Breast epithelium (tissue), 3 donors: ENCODE measurements around the gene ATP9A.

ENCODE experiments used
- POLR2A ChIP-seq: fragments of 450-650 bp; IDR thresholded peaks from one replicate; pipeline ENCODE4 v1.6.1; 2016; ENCODE audit warnings: antibody characterized with exemption, mild to moderate bottlenecking, moderate library complexity
- POLR2AphosphoS5 ChIP-seq, 3 donors: sonication (generic); formaldehyde crosslinking; IDR thresholded peaks; one replicate each; pipeline ENCODE4 v1.6.1; 2017; ENCODE audit warnings: antibody characterized with exemption in 3 of 3
- TF ChIP-seq, protein P1 (sequence below), 3 donors: fragments of 450-650 bp; IDR thresholded peaks; one replicate each; pipeline ENCODE4 v1.5.1; 2016 to 2017; ENCODE audit warnings: antibody characterized with exemption in 3 of 3, mild to moderate bottlenecking in 3 of 3, moderate library complexity in 3 of 3

DNA sequence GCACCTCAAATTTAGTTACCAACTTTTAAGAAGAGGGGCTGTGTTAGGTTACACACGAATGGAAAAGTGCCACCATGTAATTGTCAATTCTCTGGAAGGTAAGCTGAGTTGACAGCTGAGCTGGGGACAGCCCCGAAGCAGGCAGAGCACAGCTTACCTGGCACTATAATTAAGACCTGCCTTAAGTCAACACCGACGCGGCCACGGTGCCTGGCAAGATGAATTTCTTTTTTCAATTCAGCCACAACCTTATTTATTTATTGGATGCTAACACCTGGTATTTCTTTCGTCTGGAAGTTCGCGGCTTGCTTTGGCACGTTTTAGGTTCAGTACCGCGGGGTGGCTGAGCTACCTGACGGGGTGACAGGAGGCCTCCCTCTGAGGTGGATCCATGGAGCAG lies 185.1 kb downstream of the ATP9A start:
- TF ChIP-seq POLR2AphosphoS5 (IDR thresholded peaks at IDR 0.05) (no peak), POLR2A (no peak)
- TF ChIP-seq, protein P1, sequence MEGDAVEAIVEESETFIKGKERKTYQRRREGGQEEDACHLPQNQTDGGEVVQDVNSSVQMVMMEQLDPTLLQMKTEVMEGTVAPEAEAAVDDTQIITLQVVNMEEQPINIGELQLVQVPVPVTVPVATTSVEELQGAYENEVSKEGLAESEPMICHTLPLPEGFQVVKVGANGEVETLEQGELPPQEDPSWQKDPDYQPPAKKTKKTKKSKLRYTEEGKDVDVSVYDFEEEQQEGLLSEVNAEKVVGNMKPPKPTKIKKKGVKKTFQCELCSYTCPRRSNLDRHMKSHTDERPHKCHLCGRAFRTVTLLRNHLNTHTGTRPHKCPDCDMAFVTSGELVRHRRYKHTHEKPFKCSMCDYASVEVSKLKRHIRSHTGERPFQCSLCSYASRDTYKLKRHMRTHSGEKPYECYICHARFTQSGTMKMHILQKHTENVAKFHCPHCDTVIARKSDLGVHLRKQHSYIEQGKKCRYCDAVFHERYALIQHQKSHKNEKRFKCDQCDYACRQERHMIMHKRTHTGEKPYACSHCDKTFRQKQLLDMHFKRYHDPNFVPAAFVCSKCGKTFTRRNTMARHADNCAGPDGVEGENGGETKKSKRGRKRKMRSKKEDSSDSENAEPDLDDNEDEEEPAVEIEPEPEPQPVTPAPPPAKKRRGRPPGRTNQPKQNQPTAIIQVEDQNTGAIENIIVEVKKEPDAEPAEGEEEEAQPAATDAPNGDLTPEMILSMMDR (IDR thresholded peaks at IDR 0.05), result no peak
